ENCODE measurements around the gene SLX4IP.

Gene SLX4IP

DNA sequence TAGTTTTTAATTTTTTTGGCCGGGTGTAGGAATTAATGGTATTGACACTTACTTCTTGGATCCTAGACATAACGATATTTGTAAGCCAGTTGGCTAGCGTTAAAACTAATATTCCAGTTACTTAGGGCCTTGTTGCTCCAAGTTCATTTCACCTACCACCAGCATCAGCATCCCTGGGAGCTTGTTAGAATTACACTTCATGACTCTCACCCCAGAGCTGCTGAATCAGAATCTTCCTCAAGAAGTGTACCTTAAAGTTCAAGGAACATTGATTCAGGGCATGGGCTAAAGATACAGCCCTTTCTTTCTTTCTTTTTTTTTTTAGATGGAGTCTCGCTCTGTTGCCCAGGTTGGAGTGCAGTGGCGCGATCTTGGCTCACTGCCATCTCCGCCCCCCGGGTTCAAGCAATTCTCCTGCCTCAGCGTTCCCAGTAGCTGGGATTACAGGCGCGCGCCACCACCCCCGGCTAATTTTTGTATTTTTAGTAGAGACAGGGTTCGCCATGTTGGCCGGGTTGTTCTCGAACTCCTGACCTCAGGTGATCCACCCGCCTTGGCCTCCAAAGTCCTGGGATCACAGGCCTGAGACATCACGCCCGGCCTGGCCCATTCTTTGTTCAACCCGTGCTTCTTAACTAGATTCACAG, 1.1 kb downstream of the SLX4IP start:
- H3K4me3 ChIP-seq (replicated peaks; ENCODE audit: low read depth, low read length): peak overlapping the region; percentile 94
- TF ChIP-seq, protein P1, sequence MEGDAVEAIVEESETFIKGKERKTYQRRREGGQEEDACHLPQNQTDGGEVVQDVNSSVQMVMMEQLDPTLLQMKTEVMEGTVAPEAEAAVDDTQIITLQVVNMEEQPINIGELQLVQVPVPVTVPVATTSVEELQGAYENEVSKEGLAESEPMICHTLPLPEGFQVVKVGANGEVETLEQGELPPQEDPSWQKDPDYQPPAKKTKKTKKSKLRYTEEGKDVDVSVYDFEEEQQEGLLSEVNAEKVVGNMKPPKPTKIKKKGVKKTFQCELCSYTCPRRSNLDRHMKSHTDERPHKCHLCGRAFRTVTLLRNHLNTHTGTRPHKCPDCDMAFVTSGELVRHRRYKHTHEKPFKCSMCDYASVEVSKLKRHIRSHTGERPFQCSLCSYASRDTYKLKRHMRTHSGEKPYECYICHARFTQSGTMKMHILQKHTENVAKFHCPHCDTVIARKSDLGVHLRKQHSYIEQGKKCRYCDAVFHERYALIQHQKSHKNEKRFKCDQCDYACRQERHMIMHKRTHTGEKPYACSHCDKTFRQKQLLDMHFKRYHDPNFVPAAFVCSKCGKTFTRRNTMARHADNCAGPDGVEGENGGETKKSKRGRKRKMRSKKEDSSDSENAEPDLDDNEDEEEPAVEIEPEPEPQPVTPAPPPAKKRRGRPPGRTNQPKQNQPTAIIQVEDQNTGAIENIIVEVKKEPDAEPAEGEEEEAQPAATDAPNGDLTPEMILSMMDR (IDR thresholded peaks at IDR 0.05; ENCODE audit: low read length, missing control alignments): no peak
- DNase-seq (ENCODE audit: low read depth): no peak

DNA sequence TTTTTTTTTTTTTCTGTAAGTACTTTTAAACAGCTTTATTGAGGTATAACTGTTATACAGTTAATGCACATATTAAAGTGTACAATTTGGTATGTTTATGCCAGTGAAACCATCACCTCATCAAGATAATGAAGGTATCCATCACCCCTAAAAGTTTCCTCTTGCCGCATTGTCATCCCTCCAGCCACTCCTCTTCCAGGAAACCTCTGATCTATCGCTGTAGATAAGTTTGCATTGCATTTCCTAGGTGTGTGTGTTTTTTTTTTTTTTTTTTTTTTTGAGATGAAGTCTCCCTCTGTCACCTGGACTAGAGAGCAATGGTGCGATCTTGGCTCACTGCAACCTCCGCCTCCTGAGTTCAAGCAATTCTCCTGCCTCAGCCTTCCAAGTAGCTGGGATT, 3.1 kb downstream of the SLX4IP start:
- no peak for DNase-seq (ENCODE audit: low read depth)

DNA sequence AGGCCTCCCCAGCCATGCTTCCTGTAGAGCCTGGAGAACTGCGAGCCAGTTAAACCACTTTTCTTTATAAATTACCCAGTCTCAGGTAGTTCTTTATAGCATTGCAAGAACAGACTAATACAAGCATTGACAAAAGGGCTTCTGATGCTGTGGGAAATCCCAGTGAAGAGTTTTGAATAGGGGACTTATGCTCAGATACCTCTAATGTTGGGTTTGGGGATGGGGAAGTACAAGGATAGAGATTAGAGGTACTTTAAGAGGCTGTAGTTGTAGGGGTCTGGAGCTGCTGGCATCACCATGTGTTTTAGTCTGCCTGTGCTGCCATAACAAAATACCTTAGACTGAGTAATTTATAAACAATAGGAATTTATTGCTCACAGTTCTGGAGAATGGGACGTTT, 8.8 kb downstream of the SLX4IP start:
- TF ChIP-seq, protein P1 (IDR thresholded peaks at IDR 0.05; ENCODE audit: low read length, missing control alignments): no peak
- no peak overlapping the region for H3K4me3 ChIP-seq (replicated peaks; ENCODE audit: low read depth, low read length)
- no peak for DNase-seq (ENCODE audit: low read depth)

More for the DNA sequence above, 3.1 kb downstream of the SLX4IP start:
- no peak overlapping the region for H3K4me3 ChIP-seq (replicated peaks; ENCODE audit: low read depth, low read length)
- TF ChIP-seq, protein P1 (IDR thresholded peaks at IDR 0.05; ENCODE audit: low read length, missing control alignments): no peak

DNA sequence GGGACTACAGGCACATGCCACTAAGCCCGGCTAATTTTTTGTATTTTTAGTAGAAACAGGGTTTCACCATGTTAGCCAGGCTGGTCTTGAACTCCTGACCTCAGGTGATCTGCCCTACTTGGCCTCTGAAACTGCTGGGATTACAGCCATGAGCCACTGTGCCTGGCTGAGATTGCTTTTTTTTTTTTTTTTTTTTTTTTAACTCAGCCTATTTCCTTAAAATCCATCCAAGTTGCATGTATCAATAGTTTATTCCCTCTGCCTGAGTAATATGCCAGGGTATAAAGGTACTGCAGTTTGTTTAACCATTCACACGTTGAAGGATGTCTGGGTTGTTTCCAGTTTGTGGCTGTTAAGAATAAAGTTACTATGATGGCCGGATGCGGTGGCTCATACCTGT, 10.7 kb downstream of the SLX4IP start:
- no peak for DNase-seq (ENCODE audit: low read depth)
- TF ChIP-seq, protein P1 (IDR thresholded peaks at IDR 0.05; ENCODE audit: low read length, missing control alignments): no peak
- no peak overlapping the region for H3K4me3 ChIP-seq (replicated peaks; ENCODE audit: low read depth, low read length)

DNA sequence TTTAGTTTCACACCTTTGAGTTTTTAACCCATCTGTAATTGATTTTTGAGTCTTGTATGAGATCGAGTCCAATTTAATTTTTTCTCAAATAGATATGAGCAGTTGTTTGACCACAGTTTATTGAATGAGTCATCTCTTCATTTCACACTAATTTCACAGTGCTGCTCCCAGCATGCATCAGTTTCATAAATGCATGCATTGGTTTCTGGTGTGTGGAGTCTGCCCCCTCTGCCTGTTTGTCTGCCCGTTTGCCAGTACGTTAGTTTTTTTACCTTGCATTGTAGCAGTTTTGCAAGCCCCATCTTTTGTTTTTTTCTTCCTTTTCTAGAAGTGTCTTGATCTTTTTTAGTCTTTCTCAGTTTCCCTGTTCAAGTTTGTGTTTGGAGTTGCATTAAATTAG, 11.9 kb downstream of the SLX4IP start:
- TF ChIP-seq, protein P1 (IDR thresholded peaks at IDR 0.05; ENCODE audit: low read length, missing control alignments): no peak
- DNase-seq (ENCODE audit: low read depth): peak; percentile 62
- H3K4me3 ChIP-seq (replicated peaks; ENCODE audit: low read depth, low read length): no peak overlapping the region

DNA sequence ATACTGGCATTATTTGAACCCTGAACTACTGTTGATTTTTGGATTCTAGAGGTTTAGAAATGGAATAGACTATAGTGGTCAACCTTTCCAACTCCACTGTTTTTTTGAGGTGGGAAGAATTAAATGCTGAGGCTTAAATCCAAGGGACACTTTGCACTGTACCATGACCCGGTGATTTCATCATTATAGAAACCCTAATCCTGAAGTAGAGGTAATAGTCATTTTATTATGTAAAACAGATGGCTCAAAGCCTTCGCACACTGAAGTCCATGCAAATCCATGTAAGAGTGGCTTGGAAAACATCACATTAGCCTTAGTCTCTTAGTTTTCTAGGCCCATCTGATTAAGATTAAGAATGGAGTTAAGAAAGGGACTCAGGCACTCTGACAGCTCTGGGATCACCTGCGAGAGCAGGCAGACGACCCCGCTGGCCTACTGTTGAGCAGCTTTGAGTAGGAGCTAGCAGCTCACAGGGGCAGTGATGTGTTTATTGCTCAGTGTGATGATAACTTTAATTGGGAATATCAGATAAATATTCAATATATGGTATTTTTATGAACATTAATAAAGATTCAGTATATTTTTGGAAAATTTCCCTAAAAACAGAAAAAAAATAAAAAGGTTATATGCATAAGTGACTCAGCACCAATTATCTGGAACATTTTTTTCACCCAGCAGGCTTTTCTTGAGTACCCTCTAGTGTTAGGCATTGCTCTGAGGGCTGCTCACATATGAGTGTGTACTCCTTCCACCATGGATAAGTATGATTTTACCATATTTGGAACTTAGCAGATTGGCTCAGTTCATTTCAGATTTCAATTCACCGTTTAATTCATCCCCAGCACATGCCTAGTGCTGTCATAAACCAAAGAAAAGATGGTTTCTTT, 13.4 kb downstream of the SLX4IP start:
- H3K4me3 ChIP-seq (replicated peaks; ENCODE audit: low read depth, low read length): no peak overlapping the region
- TF ChIP-seq, protein P1 (IDR thresholded peaks at IDR 0.05; ENCODE audit: low read length, missing control alignments): peak; percentile 14
- peak; percentile 33 for DNase-seq (ENCODE audit: low read depth)

Measured in fibroblast of pulmonary artery (primary cell).